K562 (cell line): ENCODE results near the gene POU2F3.

Experiments used
- CBX8 ChIP-seq: fragments of 200-600 bp; sonication (generic); IDR thresholded peaks from 2 replicates; pipeline ENCODE4 v1.6.1; 2012; ENCODE audit warnings: borderline replicate concordance, mixed run types, low read depth, mild to moderate bottlenecking, moderate library complexity, mixed read lengths, low read length, control low read depth, inconsistent platforms; ENCODE audit not compliant: poor library complexity, severe bottlenecking; ENCODE audit errors: extremely low read depth
- EGR1 ChIP-seq: fragments of 450-650 bp; conservative IDR thresholded peaks from 2 replicates; pipeline ENCODE4 v1.6.1; 2017; ENCODE audit warnings: mild to moderate bottlenecking
- ELF4 ChIP-seq: fragments of 450-650 bp; formaldehyde crosslinking; IDR thresholded peaks from 2 replicates; pipeline ENCODE4 v1.4.0; 2022; ENCODE audit warnings: missing genetic modification characterization
- EP300 ChIP-seq: IDR thresholded peaks from 2 replicates; pipeline ENCODE4 v1.6.1; 2012; ENCODE audit warnings: low read length, improper control_type of control experiment
- POLR2A ChIP-seq: fragments of 450-650 bp; conservative IDR thresholded peaks from 2 replicates; pipeline ENCODE4 v1.6.1; 2016
- POLR2AphosphoS5 ChIP-seq: IDR thresholded peaks from 2 replicates; pipeline ENCODE4 v1.6.1; 2011; ENCODE audit warnings: mild to moderate bottlenecking, low read depth, low read length, moderate library complexity; ENCODE audit not compliant: control insufficient read depth, insufficient read depth
- SIN3A ChIP-seq, 2 experiments: fragments of 150-350 bp in 1 of 2; IDR thresholded peaks; 2 replicates each; pipeline ENCODE4 v1.6.1; 2011 to 2016; ENCODE audit warnings: borderline replicate concordance in 2 of 2, low read depth in 2 of 2, low read length in 2 of 2, mild to moderate bottlenecking in 2 of 2, moderate library complexity in 2 of 2; ENCODE audit not compliant: control insufficient read depth in 1 of 2
- TBL1XR1 ChIP-seq, 2 experiments: IDR thresholded peaks; 2 replicates each; pipeline ENCODE4 v1.6.1; 2012; ENCODE audit warnings: improper control_type of control experiment in 2 of 2, low read length in 2 of 2, mild to moderate bottlenecking in 1 of 2
- ZNF551 ChIP-seq: fragments of 250-450 bp; sonication (Bioruptor Pico); IDR thresholded peaks from 2 replicates; pipeline ENCODE4 v1.5.0; 2021; ENCODE audit warnings: mild to moderate bottlenecking, moderate library complexity
- ZNF707 ChIP-seq: fragments of 250-450 bp; sonication (Bioruptor Pico); conservative IDR thresholded peaks from 2 replicates; pipeline ENCODE4 v1.8.0; 2022; ENCODE audit warnings: inconsistent platforms, mild to moderate bottlenecking, moderate library complexity
- TF ChIP-seq, protein P1 (sequence below), 3 experiments: IDR thresholded peaks in 2 of 3; conservative IDR thresholded peaks in 1 of 3; 2 replicates each; pipeline ENCODE4 v1.5.1; 2011 to 2012; ENCODE audit warnings: low read length in 3 of 3, mild to moderate bottlenecking in 3 of 3, control low read depth in 2 of 3, improper control_type of control experiment in 1 of 3, inconsistent platforms in 1 of 3, low read depth in 1 of 3, mixed read lengths in 1 of 3, moderate library complexity in 1 of 3; ENCODE audit not compliant: insufficient read depth in 2 of 3
- TF ChIP-seq, protein P2 (sequence below): sonication (generic); formaldehyde crosslinking; IDR thresholded peaks from 2 replicates; pipeline ENCODE4 v1.8.1; 2022; ENCODE audit warnings: missing genetic modification reagents

DNA sequence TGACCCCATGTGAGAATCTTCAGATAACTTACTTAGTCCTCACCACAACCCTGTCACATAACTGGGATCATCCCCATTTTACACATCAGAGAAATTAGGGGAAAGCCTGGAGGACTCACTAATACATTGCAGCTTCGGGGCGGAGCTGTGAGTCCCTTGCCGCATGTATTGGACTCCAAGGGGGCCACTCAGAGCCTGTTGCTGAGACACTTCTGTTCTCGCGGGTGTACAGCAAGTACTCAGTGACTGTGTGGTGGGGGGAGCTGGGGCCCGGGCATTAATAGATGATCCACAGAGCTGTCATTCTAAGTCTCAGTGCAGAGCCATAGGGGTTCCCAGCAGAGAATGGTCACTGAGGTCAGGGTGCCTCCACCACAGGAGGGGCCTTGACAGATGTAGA, 15.6 kb upstream of the POU2F3 start:
- TF ChIP-seq ZNF551 (CRISPR knock-in tag): no peak
- no peak for TF ChIP-seq EGR1
- TF ChIP-seq, protein P1, sequence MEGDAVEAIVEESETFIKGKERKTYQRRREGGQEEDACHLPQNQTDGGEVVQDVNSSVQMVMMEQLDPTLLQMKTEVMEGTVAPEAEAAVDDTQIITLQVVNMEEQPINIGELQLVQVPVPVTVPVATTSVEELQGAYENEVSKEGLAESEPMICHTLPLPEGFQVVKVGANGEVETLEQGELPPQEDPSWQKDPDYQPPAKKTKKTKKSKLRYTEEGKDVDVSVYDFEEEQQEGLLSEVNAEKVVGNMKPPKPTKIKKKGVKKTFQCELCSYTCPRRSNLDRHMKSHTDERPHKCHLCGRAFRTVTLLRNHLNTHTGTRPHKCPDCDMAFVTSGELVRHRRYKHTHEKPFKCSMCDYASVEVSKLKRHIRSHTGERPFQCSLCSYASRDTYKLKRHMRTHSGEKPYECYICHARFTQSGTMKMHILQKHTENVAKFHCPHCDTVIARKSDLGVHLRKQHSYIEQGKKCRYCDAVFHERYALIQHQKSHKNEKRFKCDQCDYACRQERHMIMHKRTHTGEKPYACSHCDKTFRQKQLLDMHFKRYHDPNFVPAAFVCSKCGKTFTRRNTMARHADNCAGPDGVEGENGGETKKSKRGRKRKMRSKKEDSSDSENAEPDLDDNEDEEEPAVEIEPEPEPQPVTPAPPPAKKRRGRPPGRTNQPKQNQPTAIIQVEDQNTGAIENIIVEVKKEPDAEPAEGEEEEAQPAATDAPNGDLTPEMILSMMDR (IDR thresholded peaks at IDR 0.05 in 2 of 3, conservative IDR thresholded peaks at IDR 0.05 in 1 of 3; ENCODE audit: insufficient read depth in 2 of 3, low read depth in 1 of 3, low read length in 3 of 3): no peak
- TF ChIP-seq TBL1XR1 (IDR thresholded peaks at IDR 0.05; ENCODE audit: low read length in 2 of 2): no peak
- TF ChIP-seq POLR2A: no peak
- no peak for TF ChIP-seq EP300
- TF ChIP-seq SIN3A (IDR thresholded peaks at IDR 0.05; ENCODE audit: borderline replicate concordance in 2 of 2, control insufficient read depth in 1 of 2, low read depth in 2 of 2, low read length in 2 of 2): no peak
- no peak for TF ChIP-seq ELF4 (CRISPR knock-in tag)
- no peak for TF ChIP-seq CBX8
- TF ChIP-seq POLR2AphosphoS5: no peak
- TF ChIP-seq, protein P2, sequence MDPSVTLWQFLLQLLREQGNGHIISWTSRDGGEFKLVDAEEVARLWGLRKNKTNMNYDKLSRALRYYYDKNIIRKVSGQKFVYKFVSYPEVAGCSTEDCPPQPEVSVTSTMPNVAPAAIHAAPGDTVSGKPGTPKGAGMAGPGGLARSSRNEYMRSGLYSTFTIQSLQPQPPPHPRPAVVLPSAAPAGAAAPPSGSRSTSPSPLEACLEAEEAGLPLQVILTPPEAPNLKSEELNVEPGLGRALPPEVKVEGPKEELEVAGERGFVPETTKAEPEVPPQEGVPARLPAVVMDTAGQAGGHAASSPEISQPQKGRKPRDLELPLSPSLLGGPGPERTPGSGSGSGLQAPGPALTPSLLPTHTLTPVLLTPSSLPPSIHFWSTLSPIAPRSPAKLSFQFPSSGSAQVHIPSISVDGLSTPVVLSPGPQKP (CRISPR knock-in tag): no peak
- no peak for TF ChIP-seq ZNF707 (CRISPR knock-in tag)
